B cell (primary cell): ENCODE data around the gene EEF1AKMT3. TPM values are rescaled to one million over a fixed set of nuclear protein-coding genes. Genes with fewer than 3 reads are reported as not detected.
A peak's percentile ranks its signal among the peaks of the same experiment; 100 is the strongest.
"Not testable (repeated sequence)": the region's sequence is repeated elsewhere in the genome, so short reads cannot be mapped to it uniquely, and the experiment has no call there.

Source experiments
- ATAC-seq: fragments of 200-7000 bp; cut with Tn5 transposase; one replicate; pipeline ENCODE4 v1.10.0; 2021; ENCODE audit warnings: low read depth, mild to moderate bottlenecking, moderate number of reproducible peaks, moderate library complexity
- CTCF ChIA-PET: fragments of 350-600 bp; sonication (Branson Sonifier 250); formaldehyde crosslinking; loops from one replicate; lab custom pipeline; 2021; ENCODE audit warnings: antibody characterized with exemption, inconsistent platforms; lab: Charles Lee
- POLR2A ChIA-PET: fragments of 350-600 bp; sonication (Branson Sonifier 250); formaldehyde crosslinking; loops from one replicate; lab custom pipeline; 2021; ENCODE audit warnings: antibody characterized with exemption; lab: Charles Lee
- DNase-seq: peaks from one replicate; pipeline ENCODE4 v3.0.0; 2013
- H2AFZ ChIP-seq: 2 replicates; pipeline ENCODE4 v1.6.1; 2012; ENCODE audit warnings: mild to moderate bottlenecking, low read depth, low read length; ENCODE audit not compliant: insufficient read depth, poor library complexity, severe bottlenecking
- H3K27ac ChIP-seq, 2 donors: 1 replicate in 1 of 2; 2 replicates in 1 of 2; pipeline ENCODE4 v1.5.1; 2012 to 2013; ENCODE audit warnings: low read length in 2 of 2, mild to moderate bottlenecking in 2 of 2, moderate library complexity in 1 of 2
- H3K27me3 ChIP-seq, 4 experiments: fragments of 200-600 bp in 1 of 4; sonication (generic) in 1 of 4; replicated peaks in 1 of 4; 1 replicate in 2 of 4; 2 replicates in 2 of 4; pipeline versions ENCODE4 v1.6.1 to v1.7.0; 2013 to 2016; ENCODE audit warnings: low read length in 3 of 4, mild to moderate bottlenecking in 2 of 4, mixed read lengths in 1 of 4, moderate library complexity in 1 of 4; ENCODE audit not compliant: insufficient read depth in 4 of 4, control insufficient read depth in 3 of 4; ENCODE audit errors: control extremely low read depth in 1 of 4
- H3K36me3 ChIP-seq, 2 experiments: replicated peaks in 1 of 2; 1 replicate in 1 of 2; 2 replicates in 1 of 2; pipeline versions ENCODE4 v1.6.1 to v1.7.1; 2013; ENCODE audit warnings: low read length in 1 of 2; ENCODE audit not compliant: insufficient read depth in 2 of 2, control insufficient read depth in 1 of 2; ENCODE audit errors: control extremely low read depth in 1 of 2, extremely low read depth in 1 of 2
- H3K4me1 ChIP-seq, 2 donors: fragments of 200-600 bp in 1 of 2; sonication (generic) in 1 of 2; 1 replicate in 1 of 2; 2 replicates in 1 of 2; pipeline versions ENCODE4 v1.5.1 to v1.6.1; 2013 to 2017; ENCODE audit warnings: low read length in 2 of 2; ENCODE audit not compliant: control insufficient read depth in 2 of 2, insufficient read depth in 2 of 2
- H3K4me2 ChIP-seq: replicated peaks from 2 replicates; pipeline ENCODE3; 2012; ENCODE audit warnings: mild to moderate bottlenecking, low read depth, low read length; ENCODE audit not compliant: poor library complexity, severe bottlenecking
- H3K4me3 ChIP-seq, 5 experiments: fragments of 200-600 bp in 1 of 5; sonication (generic) in 1 of 5; 1 replicate in 3 of 5; 2 replicates in 2 of 5; pipeline versions ENCODE4 v1.5.1 to v1.7.0; 2011 to 2016; ENCODE audit warnings: low read length in 4 of 5, mild to moderate bottlenecking in 4 of 5, low read depth in 2 of 5, control low read depth in 1 of 5, moderate library complexity in 1 of 5; ENCODE audit not compliant: insufficient read depth in 1 of 5; ENCODE audit errors: control extremely low read depth in 1 of 5, extremely low read depth in 1 of 5
- H3K79me2 ChIP-seq: fragments of 200-600 bp; sonication (generic); one replicate; pipeline ENCODE4 v1.6.0; 2016; ENCODE audit warnings: low read length; ENCODE audit not compliant: control insufficient read depth, insufficient read depth
- H3K9ac ChIP-seq: fragments of 200-600 bp; sonication (generic); 2 replicates; pipeline ENCODE4 v1.6.1; 2017; ENCODE audit warnings: mild to moderate bottlenecking, low read length, moderate library complexity
- H3K9me3 ChIP-seq, 3 donors: one replicate each; pipeline versions ENCODE4 v1.6.1 to v1.7.1; 2013; ENCODE audit warnings: low read length in 2 of 3; ENCODE audit not compliant: control insufficient read depth in 2 of 3, insufficient read depth in 1 of 3; ENCODE audit errors: control extremely low read depth in 1 of 3
- H4K20me1 ChIP-seq: 2 replicates; pipeline ENCODE4 v1.6.0; 2012; ENCODE audit warnings: mild to moderate bottlenecking, low read length; ENCODE audit not compliant: insufficient read depth, control insufficient read depth, poor library complexity, severe bottlenecking
- H3K27ac Mint-ChIP-seq: one replicate; pipeline ENCODE4 v1.8.0; 2021; ENCODE audit warnings: mixed read lengths
- H3K27me3 Mint-ChIP-seq: one replicate; pipeline ENCODE4 v1.8.0; 2021; ENCODE audit warnings: mixed read lengths
- H3K4me1 Mint-ChIP-seq: one replicate; pipeline ENCODE4 v1.8.0; 2021; ENCODE audit warnings: mixed read lengths
- H3K4me3 Mint-ChIP-seq: one replicate; pipeline ENCODE4 v1.8.0; 2021; ENCODE audit warnings: mixed read lengths
- H3K9me3 Mint-ChIP-seq: one replicate; pipeline ENCODE4 v1.8.0; 2022; ENCODE audit warnings: mixed read lengths; ENCODE audit not compliant: insufficient read depth
- CTCF ChIP-seq: fragments of 200-600 bp; IDR thresholded peaks from one replicate; pipeline ENCODE4 v1.8.0; 2022; ENCODE audit warnings: antibody characterized with exemption, mild to moderate bottlenecking
- EZH2 ChIP-seq: IDR thresholded peaks from 2 replicates; pipeline ENCODE4 v1.6.1; 2012; ENCODE audit warnings: borderline replicate concordance, low read depth, mild to moderate bottlenecking, moderate library complexity, low read length; ENCODE audit not compliant: insufficient read depth, poor library complexity, severe bottlenecking
- WGBS: methylation state at CpG from one replicate; pipeline ENCODE4 v1.1.5; 2013; ENCODE audit warnings: missing lambda C conversion rate; ENCODE audit not compliant: insufficient coverage; 5-methylcytosine and 5-hydroxymethylcytosine counted together
- intact Hi-C: fragments of 100-400 bp; cut with micrococcal nuclease; formaldehyde crosslinking; loops from one replicate; pipeline ENCODE4 v1.10.0; 2022
- polyA plus RNA-seq: library from polyadenylated mRNA; depleted of rRNA; stranded (reverse); fragments of >200 nt; gene quantifications from 2 replicates; pipeline ENCODE4 v1.2.3, GENCODE V29; 2012
- total RNA-seq, 2 donors: library from RNA; stranded (reverse); fragments of 120-200 nt in 1 of 2; gene quantifications; 1 replicate in 1 of 2; 2 replicates in 1 of 2; pipeline versions ENCODE4 v1.2.3 to v1.2.4, GENCODE V29; 2013 to 2022

The EEF1AKMT3 gene
- total and polyA plus RNA-seq, 2 donors (not counting 1 experiment from before 2014, with no cell fraction given): 0.89 to 1.3 TPM

- H3K4me1 ChIP-seq: peaks cover 14 to 23% of the 10 kb centered on the region in 2 donors
- POLR2A ChIA-PET: interaction anchor here (0.7 to 1.3 kb wide), 3 partner anchors 13 to 1737 kb away, joined by 3 to 5 read pairs (median 3); no protein-coding TSS in a partner anchor
- H3K4me2 ChIP-seq: peak within 1 kb of the TSS; percentile 94
- H2AFZ ChIP-seq: peak within 1 kb of the TSS; percentile 83
- no peaks in the 10 kb centered on the region for H3K79me2 ChIP-seq
- Mint-ChIP-seq H3K27ac (peak within 1 kb of the TSS; percentile 91), H3K4me3 (peak within 1 kb of the TSS; percentile 96), H3K9me3 (no peaks in the 10 kb centered on the region), H3K4me1 (peaks cover 15% of the 10 kb centered on the region), H3K27me3 (no peaks in the 10 kb centered on the region)
- no peaks in the 10 kb centered on the region for H4K20me1 ChIP-seq
- peaks cover 0 to 8% (median 7%) of the 10 kb centered on the region in 4 experiments for H3K27me3 ChIP-seq
- CTCF ChIA-PET: interaction anchor here (0.6 to 1.8 kb wide), 6 partner anchors 11 to 132 kb away, joined by 3 to 9 read pairs (median 4); partner anchors contain the start of gene TSFM
- H3K36me3 ChIP-seq: no peaks in the 10 kb centered on the region
- WGBS: under 1% methylated on average over 26 of the region's 28 CpGs
- peak; percentile 91 for ATAC-seq
- H3K9ac ChIP-seq: peak within 1 kb of the TSS; percentile 93
- no peaks in the 10 kb centered on the region for H3K9me3 ChIP-seq
- H3K4me3 ChIP-seq: peak within 1 kb of the TSS; percentile 70 to 96 (median 91)
- intact Hi-C loops: loop anchor here (1.0 kb wide), 3 partner anchors 10 to 75 kb away; partner anchors contain the start of genes CDK4 and TSFM
- H3K27ac ChIP-seq: peak within 1 kb of the TSS; percentile 59 to 81
- TF ChIP-seq CTCF (no peak), EZH2 (no peak)
- DNase-seq: peak; percentile 94
Observed at GRCh38 chr12:57771873-57772428, 463 bp upstream of the EEF1AKMT3 start, which contains the start of gene METTL1. Gene METTL1, minus strand, starts transcription at chr12:57772105. Its CDS starts 22 bp downstream, at chr12:57772083.

DNA sequence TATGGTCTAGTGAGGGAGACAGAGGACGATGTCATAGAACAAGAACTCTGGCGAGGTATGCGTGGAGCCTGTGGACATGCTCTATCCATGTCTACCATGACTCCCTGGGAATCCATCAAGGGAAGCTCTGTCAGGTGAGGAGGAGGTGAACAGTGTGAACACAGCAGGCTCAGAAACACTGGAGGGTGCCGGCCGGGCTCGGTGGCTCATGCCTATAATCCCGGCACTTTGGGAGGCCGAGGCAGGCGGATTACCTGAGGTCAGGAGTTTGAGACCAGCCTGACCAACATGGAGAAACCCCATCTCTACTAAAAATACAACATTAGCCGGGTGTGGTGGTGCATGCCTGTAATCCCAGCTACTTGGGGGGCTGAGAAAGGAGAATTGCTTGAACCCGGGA lies 2.2 kb downstream of the EEF1AKMT3 start:
- H3K27ac Mint-ChIP-seq, intact Hi-C loops, H3K27me3 Mint-ChIP-seq, ATAC-seq, H3K4me3 Mint-ChIP-seq, H3K9ac ChIP-seq, H3K9me3 Mint-ChIP-seq, H4K20me1 ChIP-seq, H3K4me2 ChIP-seq, H3K27ac ChIP-seq, H3K36me3 ChIP-seq, H2AFZ ChIP-seq, H3K4me3 ChIP-seq, H3K79me2 ChIP-seq, H3K27me3 ChIP-seq, H3K9me3 ChIP-seq: not testable (repeated sequence)
- ChIA-PET POLR2A (interaction anchor here (0.7 kb wide), 1 partner anchor 15 kb away, joined by 4 read pairs; no protein-coding TSS in a partner anchor), CTCF (interaction anchor here (0.7 to 3.1 kb wide), 3 partner anchors 9 to 132 kb away, joined by 3 to 11 read pairs (median 4); no protein-coding TSS in a partner anchor)
- peak; percentile 10 for DNase-seq
- H3K4me1 Mint-ChIP-seq: peaks cover 14% of the 10 kb centered on the region
- WGBS: 93% methylated on average over 6 of the region's 11 CpGs
- peaks cover 10 to 20% of the 10 kb centered on the region in 2 donors for H3K4me1 ChIP-seq
